Colonic mucosa (tissue), 4 donors: ENCODE results near the gene TMEM117. TPM values are rescaled to one million over a fixed set of nuclear protein-coding genes. Genes with fewer than 3 reads are reported as not detected.

ENCODE experiments used
- DNase-seq: peaks from one replicate; pipeline ENCODE4 v3.0.0-alpha.2; 2020
- H3K27ac ChIP-seq: fragments of 200-600 bp; one replicate; pipeline ENCODE4 v1.8.0; 2021
- H3K27me3 ChIP-seq: fragments of 200-600 bp; one replicate; pipeline ENCODE4 v1.8.0; 2021
- H3K36me3 ChIP-seq: fragments of 200-600 bp; one replicate; pipeline ENCODE4 v1.8.0; 2021
- H3K4me1 ChIP-seq: fragments of 200-600 bp; one replicate; pipeline ENCODE4 v1.8.0; 2021; ENCODE audit warnings: mild to moderate bottlenecking
- H3K4me3 ChIP-seq: fragments of 200-600 bp; one replicate; pipeline ENCODE4 v1.8.0; 2021
- H3K9ac ChIP-seq, 2 donors: one replicate each; pipeline ENCODE4 v1.7.0; 2013; ENCODE audit warnings: control low read depth in 2 of 2, low read depth in 2 of 2, low read length in 2 of 2
- H3K9me3 ChIP-seq: fragments of 200-600 bp; one replicate; pipeline ENCODE4 v1.8.0; 2021
- intact Hi-C: fragments of 100-400 bp; cut with DNase I; formaldehyde crosslinking; loops from one replicate; pipeline ENCODE4 v1.14.1; 2022
- total RNA-seq, 2 donors: library from RNA; stranded (reverse); fragmentation: NEBNext Ultra II Directional in 1 of 2; extraction: Animal tissue kit (Norgen Biotek cat#: 25700) in 1 of 2; gene quantifications; one replicate each; pipeline ENCODE4 v1.2.1, GENCODE V29; 2021
- TF ChIP-seq, protein P1 (sequence below): fragments of 200-600 bp; IDR thresholded peaks from one replicate; pipeline ENCODE4 v1.8.0; 2022; ENCODE audit warnings: antibody characterized with exemption, mild to moderate bottlenecking
- donor health status: healthy.
- donor health status: DM: no; HTN: no; CAD: no.
- donor health status: DM: no; HTN: no; CAD: no.

The TMEM117 gene
- total RNA-seq, 2 donors from 2014 or later: 7.4 to 8.0 TPM

DNA sequence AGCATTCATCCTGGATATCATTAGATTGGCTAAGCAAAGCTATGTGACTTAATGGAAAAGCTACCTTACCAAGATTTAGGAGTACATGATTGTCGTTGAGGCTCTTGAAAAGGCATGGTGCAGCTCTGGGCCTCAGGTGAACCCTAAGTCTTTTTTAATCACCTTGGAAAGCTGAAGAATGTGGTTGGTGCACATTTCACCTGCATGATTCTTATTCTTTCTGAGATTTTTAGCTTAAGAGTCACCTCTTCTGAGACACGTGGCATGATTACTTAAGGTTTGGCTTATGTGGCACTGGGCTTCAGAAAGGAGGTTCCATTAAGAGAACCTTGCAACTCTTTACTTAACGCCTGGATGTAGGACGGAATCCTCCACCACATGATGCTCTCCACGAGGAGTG lies 498.5 kb downstream of the TMEM117 start:
- Histone ChIP-seq H3K9ac (no peak overlapping the region), H3K9me3 (no peaks in the 10 kb centered on the region), H3K4me1 (no peaks in the 10 kb centered on the region), H3K4me3 (no peak overlapping the region), H3K27ac (no peak overlapping the region), H3K27me3 (no peaks in the 10 kb centered on the region), H3K36me3 (no peaks in the 10 kb centered on the region)
- TF ChIP-seq, protein P1, sequence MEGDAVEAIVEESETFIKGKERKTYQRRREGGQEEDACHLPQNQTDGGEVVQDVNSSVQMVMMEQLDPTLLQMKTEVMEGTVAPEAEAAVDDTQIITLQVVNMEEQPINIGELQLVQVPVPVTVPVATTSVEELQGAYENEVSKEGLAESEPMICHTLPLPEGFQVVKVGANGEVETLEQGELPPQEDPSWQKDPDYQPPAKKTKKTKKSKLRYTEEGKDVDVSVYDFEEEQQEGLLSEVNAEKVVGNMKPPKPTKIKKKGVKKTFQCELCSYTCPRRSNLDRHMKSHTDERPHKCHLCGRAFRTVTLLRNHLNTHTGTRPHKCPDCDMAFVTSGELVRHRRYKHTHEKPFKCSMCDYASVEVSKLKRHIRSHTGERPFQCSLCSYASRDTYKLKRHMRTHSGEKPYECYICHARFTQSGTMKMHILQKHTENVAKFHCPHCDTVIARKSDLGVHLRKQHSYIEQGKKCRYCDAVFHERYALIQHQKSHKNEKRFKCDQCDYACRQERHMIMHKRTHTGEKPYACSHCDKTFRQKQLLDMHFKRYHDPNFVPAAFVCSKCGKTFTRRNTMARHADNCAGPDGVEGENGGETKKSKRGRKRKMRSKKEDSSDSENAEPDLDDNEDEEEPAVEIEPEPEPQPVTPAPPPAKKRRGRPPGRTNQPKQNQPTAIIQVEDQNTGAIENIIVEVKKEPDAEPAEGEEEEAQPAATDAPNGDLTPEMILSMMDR: no peak
- intact Hi-C loops: no loop called here
- DNase-seq: no peak

DNA sequence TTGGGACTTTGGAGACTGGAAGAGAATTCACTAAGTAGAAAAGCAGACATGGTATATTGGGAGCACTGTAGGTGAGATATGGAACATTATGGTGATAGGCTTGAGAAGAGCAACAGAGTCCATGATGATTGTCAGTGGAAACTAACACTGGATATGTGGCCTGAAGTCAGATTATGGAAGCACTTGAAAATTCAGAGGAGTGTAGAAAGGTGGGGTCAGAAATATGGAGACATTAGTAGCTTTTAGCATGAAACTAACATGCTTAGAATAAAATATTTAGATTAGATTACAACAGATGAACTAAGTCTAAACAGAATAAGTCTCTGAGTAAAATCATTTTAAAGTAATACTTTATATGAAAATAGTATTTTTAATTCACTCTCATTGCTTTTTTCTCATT lies 499.1 kb downstream of the TMEM117 start:
- no peaks in the 10 kb centered on the region for H3K9me3 ChIP-seq
- intact Hi-C loops: no loop called here
- H3K4me3 ChIP-seq: no peak overlapping the region
- TF ChIP-seq, protein P1: no peak
- H3K4me1 ChIP-seq: no peaks in the 10 kb centered on the region
- no peak overlapping the region for H3K27ac ChIP-seq
- no peak for DNase-seq
- no peaks in the 10 kb centered on the region for H3K27me3 ChIP-seq
- H3K36me3 ChIP-seq: no peaks in the 10 kb centered on the region
- H3K9ac ChIP-seq: no peak overlapping the region

DNA sequence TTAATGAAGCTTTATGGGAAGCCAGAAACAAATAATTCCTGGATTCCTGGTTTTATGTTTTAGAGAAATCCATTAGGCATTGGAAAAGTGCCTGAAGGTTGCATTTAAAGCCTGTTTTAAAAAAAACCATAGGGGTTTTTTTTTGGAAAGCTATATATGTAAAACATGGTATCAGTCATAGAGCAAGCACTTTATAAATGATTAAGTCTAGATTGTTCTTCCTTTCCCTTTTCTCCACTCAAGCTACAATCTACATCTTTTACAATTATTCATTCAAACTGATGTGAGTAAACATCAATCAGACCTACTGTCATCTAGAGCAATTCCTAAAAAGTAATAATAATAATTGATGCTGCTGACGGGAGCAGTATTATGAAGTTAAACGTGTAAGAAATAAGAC lies 500.7 kb downstream of the TMEM117 start:
- H3K4me3 ChIP-seq: no peak overlapping the region
- no peaks in the 10 kb centered on the region for H3K9me3 ChIP-seq
- TF ChIP-seq, protein P1: no peak
- H3K27ac ChIP-seq: no peak overlapping the region
- intact Hi-C loops: no loop called here
- H3K36me3 ChIP-seq: no peaks in the 10 kb centered on the region
- H3K27me3 ChIP-seq: no peaks in the 10 kb centered on the region
- DNase-seq: no peak
- no peak overlapping the region for H3K9ac ChIP-seq
- H3K4me1 ChIP-seq: no peaks in the 10 kb centered on the region

DNA sequence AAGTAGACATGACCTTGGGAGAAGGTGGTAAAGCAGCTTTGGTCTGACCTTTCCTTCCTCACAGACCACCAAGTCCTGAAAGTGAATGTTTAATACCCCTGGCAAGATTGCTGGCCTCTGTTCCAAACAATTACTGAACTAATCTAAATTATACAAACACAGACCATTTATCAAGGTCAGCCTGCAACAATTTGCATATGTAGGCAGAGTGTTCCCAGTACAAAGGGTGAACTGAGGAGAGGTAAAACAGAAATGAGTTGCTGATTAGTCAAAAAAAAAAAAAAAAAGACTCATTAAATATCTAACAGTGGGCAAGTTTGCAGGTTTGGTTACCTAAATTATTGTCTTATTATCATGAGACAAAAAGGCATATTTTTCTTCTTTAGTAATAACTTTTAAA lies 506.5 kb downstream of the TMEM117 start:
- no peaks in the 10 kb centered on the region for H3K36me3 ChIP-seq
- H3K9me3 ChIP-seq: no peaks in the 10 kb centered on the region
- TF ChIP-seq, protein P1: no peak
- no peaks in the 10 kb centered on the region for H3K4me1 ChIP-seq
- H3K27ac ChIP-seq: no peak overlapping the region
- no peak overlapping the region for H3K9ac ChIP-seq
- no peaks in the 10 kb centered on the region for H3K27me3 ChIP-seq
- DNase-seq: no peak
- intact Hi-C loops: no loop called here
- H3K4me3 ChIP-seq: no peak overlapping the region

DNA sequence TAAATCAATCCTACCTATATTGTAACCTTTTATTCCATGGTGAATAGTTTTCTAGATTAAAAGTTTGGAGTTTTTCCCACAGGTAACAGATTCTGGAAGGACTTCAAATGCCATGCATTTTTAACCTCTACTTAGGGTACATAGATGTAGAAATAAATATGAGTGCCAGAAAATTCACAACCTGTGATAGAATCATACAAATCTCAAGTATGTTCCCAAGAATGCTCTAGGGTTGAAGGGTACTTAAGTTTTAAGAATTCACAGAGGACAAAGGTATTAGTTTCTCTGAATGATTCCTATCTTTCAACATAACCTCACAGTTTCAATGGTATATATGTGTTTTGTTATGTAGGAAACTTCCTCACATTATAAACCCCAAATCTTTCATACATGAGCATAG lies 511.3 kb downstream of the TMEM117 start:
- Histone ChIP-seq H3K4me1 (no peaks in the 10 kb centered on the region), H3K36me3 (no peaks in the 10 kb centered on the region), H3K9me3 (no peaks in the 10 kb centered on the region), H3K4me3 (no peak overlapping the region), H3K9ac (no peak overlapping the region), H3K27me3 (no peaks in the 10 kb centered on the region), H3K27ac (no peak overlapping the region)
- TF ChIP-seq, protein P1: no peak
- intact Hi-C loops: no loop called here
- DNase-seq: no peak

DNA sequence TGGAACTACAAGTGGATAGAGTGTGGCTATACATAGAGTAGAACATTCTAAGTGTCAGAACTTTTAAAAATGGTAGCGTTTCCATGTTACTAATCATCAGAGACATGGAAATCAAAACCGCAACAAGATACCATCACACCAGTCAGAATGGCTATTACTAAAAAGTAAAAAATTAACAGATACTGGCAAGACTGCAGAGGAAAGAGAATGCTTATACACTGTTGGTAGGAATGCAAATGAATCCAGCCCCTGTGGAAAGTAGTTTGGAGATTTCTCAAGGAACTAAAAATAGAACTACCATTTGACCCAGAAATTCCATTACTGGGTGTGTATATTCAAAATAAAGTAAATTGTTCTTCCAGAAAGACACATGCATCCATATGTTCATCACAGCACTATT lies 521.6 kb downstream of the TMEM117 start:
- intact Hi-C loops: no loop called here
- Histone ChIP-seq H3K9me3 (no peaks in the 10 kb centered on the region), H3K9ac (no peak overlapping the region), H3K4me3 (no peak overlapping the region), H3K36me3 (no peaks in the 10 kb centered on the region), H3K27me3 (no peaks in the 10 kb centered on the region), H3K4me1 (no peaks in the 10 kb centered on the region), H3K27ac (no peak overlapping the region)
- TF ChIP-seq, protein P1: no peak
- no peak for DNase-seq
